Testis (tissue), 2 donors: ENCODE measurements around the gene TSPAN11.

Source experiments
- CTCF ChIP-seq, 3 experiments: fragments of 450-650 bp in 2 of 3; fragments of 200-600 bp in 1 of 3; sonication (generic) in 1 of 3; IDR thresholded peaks; one replicate each; pipeline ENCODE4 v1.5.1; 2016 to 2019; ENCODE audit warnings: antibody characterized with exemption in 3 of 3, mild to moderate bottlenecking in 2 of 3, moderate library complexity in 1 of 3
- POLR2A ChIP-seq: fragments of 450-650 bp; IDR thresholded peaks from one replicate; pipeline ENCODE4 v1.6.1; 2017; ENCODE audit warnings: antibody characterized with exemption, mild to moderate bottlenecking, moderate library complexity

DNA sequence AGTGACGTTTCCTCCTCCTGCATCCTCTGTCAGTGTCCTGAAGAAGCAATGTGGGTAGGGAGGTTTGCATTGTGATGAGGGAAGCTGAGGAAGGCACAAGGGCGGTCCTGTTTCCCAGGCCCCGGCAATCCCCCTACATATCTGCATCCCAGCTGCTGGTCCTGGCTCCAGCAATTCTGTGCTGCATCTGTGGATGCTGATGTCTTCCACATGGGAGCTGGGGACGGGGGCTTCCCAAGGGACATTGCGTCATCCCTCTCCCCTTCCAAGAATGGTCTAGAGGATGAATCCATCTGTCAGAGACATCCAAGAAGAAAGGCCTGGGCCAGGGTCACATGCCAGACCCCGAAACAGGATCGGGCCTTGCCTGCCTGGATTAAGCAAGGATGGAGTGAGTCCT is 52.1 kb downstream of the TSPAN11 start:
- no peak for TF ChIP-seq POLR2A
- TF ChIP-seq CTCF (IDR thresholded peaks at IDR 0.05), result no peak
